Measurements from ENCODE around the gene FNDC11. TPM values are rescaled to one million over a fixed set of nuclear protein-coding genes. Genes with fewer than 3 reads are reported as not detected.

Gene FNDC11
- total and polyA plus RNA-seq, 2 of the 13 experiments (the other 11 are each of a cell fraction or from before 2014, with no cell fraction given), result 0.07 TPM; not detected in 1

GRCh38 chr20:63574156-63574828, 20.3 kb downstream of the FNDC11 start, which contains the start of gene HELZ2 (continued):
- no peak for TF ChIP-seq ZBTB49 (CRISPR knock-in tag; IDR thresholded peaks at IDR 0.05; ENCODE audit: borderline replicate concordance)
- 0 out of 2 replicates have a peak, but pooled peaks have one; percentile 41 for TF ChIP-seq SP2 (CRISPR knock-in tag; IDR thresholded peaks at IDR 0.05)
- TF ChIP-seq ZFYVE20 (CRISPR knock-in tag; IDR thresholded peaks at IDR 0.05; ENCODE audit: borderline replicate concordance, low read depth), result no peak
- no peak for TF ChIP-seq ZNF629 (CRISPR knock-in tag; conservative IDR thresholded peaks at IDR 0.05)
- TF ChIP-seq ZNF20 (CRISPR knock-in tag; IDR thresholded peaks at IDR 0.05), result no peak
- TF ChIP-seq ZNF7 (CRISPR knock-in tag; IDR thresholded peaks at IDR 0.05), result no peak
- TF ChIP-seq GMEB2 (CRISPR knock-in tag; IDR thresholded peaks at IDR 0.05; ENCODE audit: low read depth), result no peak
- no peak; the same call in 1 of the 2 replicates for TF ChIP-seq NFKB2 (CRISPR knock-in tag; IDR thresholded peaks at IDR 0.05; ENCODE audit: borderline replicate concordance)
- TF ChIP-seq YEATS2 (CRISPR knock-in tag; IDR thresholded peaks at IDR 0.05; ENCODE audit: borderline replicate concordance), result no peak
- TF ChIP-seq ZNF768 (CRISPR knock-in tag; IDR thresholded peaks at IDR 0.05), result peak; percentile 71; the same call in 1 of the 2 replicates
- TF ChIP-seq TAF1 (CRISPR knock-in tag; IDR thresholded peaks at IDR 0.05), result peak; percentile 45; the same call in 1 of the 2 replicates
- TF ChIP-seq HNF1B (CRISPR knock-in tag; IDR thresholded peaks at IDR 0.05), result peak; percentile 61; the same call in 1 of the 2 replicates
- peak; percentile 78; the same call in 1 of the 2 replicates for TF ChIP-seq AKNA (CRISPR knock-in tag; IDR thresholded peaks at IDR 0.05; ENCODE audit: borderline replicate concordance)
- peak; percentile 8; the same call in 1 of the 2 replicates for TF ChIP-seq ZIK1 (CRISPR knock-in tag; IDR thresholded peaks at IDR 0.05; ENCODE audit: borderline replicate concordance, low read depth)
- TF ChIP-seq ARNT (IDR thresholded peaks at IDR 0.05), result no peak
- no peak; the same call in 1 of the 2 replicates for TF ChIP-seq ZNF546 (CRISPR knock-in tag; conservative IDR thresholded peaks at IDR 0.05)
- peak; percentile 86 for TF ChIP-seq MXD1 (CRISPR knock-in tag; IDR thresholded peaks at IDR 0.05)

Data from HepG2 (cell line).